Chondrocyte (in vitro differentiated cells): ENCODE measurements around the gene ZNF367. TPM values are rescaled to one million over a fixed set of nuclear protein-coding genes. Genes with fewer than 3 reads are reported as not detected.

ENCODE experiments used
- DNase-seq: peaks from one replicate; pipeline ENCODE4 v3.0.0; 2021; ENCODE audit warnings: mixed read lengths, low spot score
- H3K27ac Mint-ChIP-seq: one replicate; pipeline ENCODE4 v1.8.0; 2021; ENCODE audit warnings: mild to moderate bottlenecking, moderate library complexity, mixed read lengths; ENCODE audit not compliant: unreplicated experiment
- H3K27me3 Mint-ChIP-seq: 2 replicates; pipeline ENCODE4 v1.8.0; 2021; ENCODE audit warnings: low read depth, mixed read lengths
- H3K36me3 Mint-ChIP-seq: 2 replicates; pipeline ENCODE4 v1.8.0; 2021; ENCODE audit warnings: low read depth, mixed read lengths
- H3K4me1 Mint-ChIP-seq: 2 replicates; pipeline ENCODE4 v1.8.0; 2021; ENCODE audit warnings: low read depth, mild to moderate bottlenecking, mixed read lengths
- H3K4me3 Mint-ChIP-seq: one replicate; pipeline ENCODE4 v1.8.0; 2021; ENCODE audit warnings: mild to moderate bottlenecking, moderate library complexity, mixed read lengths; ENCODE audit not compliant: unreplicated experiment
- H3K9me3 Mint-ChIP-seq: 2 replicates; pipeline ENCODE4 v1.8.0; 2021; ENCODE audit warnings: low read depth, mixed read lengths
- long read RNA-seq: library from polyadenylated mRNA; stranded (forward); transcript quantifications from one replicate; pipeline ENCODE4 v2.0.0, GENCODE V29; 2021
- total RNA-seq: library from RNA; stranded (reverse); gene quantifications from 3 replicates; pipeline ENCODE4 v1.2.1, GENCODE V29; 2021
- TF ChIP-seq, protein P1 (sequence below): fragments of 200-600 bp; sonication (generic); IDR thresholded peaks from 2 replicates; pipeline ENCODE4 v1.5.0; 2021; ENCODE audit warnings: antibody characterized with exemption, mild to moderate bottlenecking, moderate library complexity

ZNF367 gene
- total RNA-seq = 1.5 to 7.9 TPM (median 1.7 TPM) in 3 replicates
- long read RNA-seq, transcript ZNF367-201 (5 exons, 3,646 nt) = major isoform, 8 of 8 reads
- long read RNA-seq, partial matches to known transcripts = 0 of 8 reads
- long read RNA-seq, other reads (novel, unspliced or antisense) = 0 of 8 reads

DNA sequence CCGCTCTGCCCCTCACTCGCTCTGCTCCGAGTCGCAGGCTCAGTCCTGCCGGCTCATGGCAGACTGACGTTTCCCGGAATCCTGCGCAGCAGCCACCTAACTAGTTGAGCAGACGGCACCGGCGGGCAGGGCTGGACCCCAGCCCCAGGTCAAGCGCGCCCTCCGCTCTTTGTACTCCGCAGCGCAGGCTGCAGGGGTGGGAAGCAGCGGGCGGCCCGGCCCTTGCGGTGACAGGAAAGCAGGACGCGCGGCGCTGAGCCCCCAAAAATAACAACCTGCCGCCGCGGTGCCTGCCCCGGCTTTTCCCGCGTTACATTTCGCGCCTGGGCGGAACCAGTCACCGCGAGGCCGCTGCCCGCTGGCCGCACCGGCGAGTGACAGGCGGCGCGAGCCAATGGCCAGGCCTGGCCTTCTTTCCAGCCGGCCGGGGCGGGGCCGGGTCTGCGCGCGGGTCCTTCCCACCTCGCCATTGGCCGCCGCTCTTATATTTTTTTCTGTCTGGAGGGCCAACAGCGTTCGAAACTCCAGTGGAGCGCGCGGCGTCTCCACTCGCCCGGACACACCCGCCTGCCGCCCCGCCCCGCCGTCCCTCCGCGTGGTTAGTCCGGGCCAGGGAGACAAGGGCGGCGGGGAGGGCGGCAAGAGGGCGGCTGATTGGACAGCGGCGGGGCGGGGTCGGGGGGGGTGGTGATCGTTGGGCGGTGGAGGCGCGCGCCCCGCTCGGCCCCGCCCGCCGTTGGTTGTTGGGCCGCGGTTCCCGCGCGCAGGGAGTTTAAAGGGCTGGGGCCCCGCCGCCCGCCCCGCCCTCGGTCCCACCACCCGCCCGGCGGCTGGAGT lies at the start of gene ZNF367:
ZNF367 (minus strand) TSS at position 288 of the 837 bp plus-strand sequence. CDS start 338 bp downstream, outside the sequence.
- Mint-ChIP-seq H3K4me1 (peaks cover 28% of the 10 kb centered on the region), H3K36me3 (no peaks in the 10 kb centered on the region), H3K27me3 (no peaks in the 10 kb centered on the region), H3K9me3 (no peaks in the 10 kb centered on the region), H3K4me3 (peak within 1 kb of the TSS; percentile 87), H3K27ac (peak within 1 kb of the TSS; percentile 96)
- TF ChIP-seq, protein P1, sequence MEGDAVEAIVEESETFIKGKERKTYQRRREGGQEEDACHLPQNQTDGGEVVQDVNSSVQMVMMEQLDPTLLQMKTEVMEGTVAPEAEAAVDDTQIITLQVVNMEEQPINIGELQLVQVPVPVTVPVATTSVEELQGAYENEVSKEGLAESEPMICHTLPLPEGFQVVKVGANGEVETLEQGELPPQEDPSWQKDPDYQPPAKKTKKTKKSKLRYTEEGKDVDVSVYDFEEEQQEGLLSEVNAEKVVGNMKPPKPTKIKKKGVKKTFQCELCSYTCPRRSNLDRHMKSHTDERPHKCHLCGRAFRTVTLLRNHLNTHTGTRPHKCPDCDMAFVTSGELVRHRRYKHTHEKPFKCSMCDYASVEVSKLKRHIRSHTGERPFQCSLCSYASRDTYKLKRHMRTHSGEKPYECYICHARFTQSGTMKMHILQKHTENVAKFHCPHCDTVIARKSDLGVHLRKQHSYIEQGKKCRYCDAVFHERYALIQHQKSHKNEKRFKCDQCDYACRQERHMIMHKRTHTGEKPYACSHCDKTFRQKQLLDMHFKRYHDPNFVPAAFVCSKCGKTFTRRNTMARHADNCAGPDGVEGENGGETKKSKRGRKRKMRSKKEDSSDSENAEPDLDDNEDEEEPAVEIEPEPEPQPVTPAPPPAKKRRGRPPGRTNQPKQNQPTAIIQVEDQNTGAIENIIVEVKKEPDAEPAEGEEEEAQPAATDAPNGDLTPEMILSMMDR = no peak
- peak; percentile 99 for DNase-seq

DNA sequence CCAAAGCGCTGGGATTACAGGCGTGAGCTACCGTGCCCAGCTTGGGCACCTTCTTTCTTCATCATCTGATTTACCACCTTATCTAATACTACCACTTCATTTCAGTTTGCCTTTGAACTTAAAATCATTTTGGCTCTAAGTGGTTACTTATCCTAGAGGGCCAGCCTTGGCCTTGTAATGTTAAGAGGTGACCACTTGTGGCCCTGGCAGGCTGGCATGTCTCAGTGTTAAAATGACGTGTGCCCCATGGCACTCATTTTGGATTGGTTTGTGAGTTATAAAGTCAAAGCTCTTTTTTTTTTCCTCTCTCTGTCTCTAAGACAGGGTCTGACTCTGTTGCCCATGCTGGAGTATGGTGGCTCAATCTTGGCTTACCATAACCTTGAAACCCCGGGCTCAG lies 49.6 kb upstream of the ZNF367 start:
- no peak for DNase-seq
- H3K9me3 Mint-ChIP-seq = no peaks in the 10 kb centered on the region
- H3K27ac Mint-ChIP-seq = no peak overlapping the region
- H3K27me3 Mint-ChIP-seq = no peaks in the 10 kb centered on the region
- peaks cover 7% of the 10 kb centered on the region for H3K4me1 Mint-ChIP-seq
- TF ChIP-seq, protein P1 = no peak
- H3K36me3 Mint-ChIP-seq = peaks cover 27% of the 10 kb centered on the region
- H3K4me3 Mint-ChIP-seq = no peak overlapping the region

DNA sequence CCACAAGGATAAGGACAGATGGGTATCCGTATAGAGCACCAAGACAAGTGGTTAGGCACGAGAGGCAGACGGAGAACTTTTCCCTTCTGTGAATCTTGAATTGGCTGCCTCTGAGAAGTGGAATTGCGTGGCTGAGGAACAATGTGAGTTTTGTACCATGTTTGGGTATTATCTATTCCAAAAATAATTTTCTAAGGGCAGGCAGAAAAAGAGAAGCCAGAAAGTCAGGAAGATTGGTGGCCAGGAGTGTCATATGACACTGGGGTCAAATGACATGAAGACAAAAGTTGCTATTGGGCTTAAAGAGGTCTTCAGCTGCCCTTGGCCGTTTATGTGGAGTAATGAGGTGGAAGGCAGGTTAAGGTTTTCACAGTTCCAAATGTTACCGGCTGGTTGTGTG lies 46.3 kb upstream of the ZNF367 start:
- Mint-ChIP-seq H3K27ac (no peak overlapping the region), H3K4me1 (peaks cover 7% of the 10 kb centered on the region), H3K27me3 (no peaks in the 10 kb centered on the region), H3K4me3 (no peak overlapping the region), H3K36me3 (peaks cover 27% of the 10 kb centered on the region), H3K9me3 (no peaks in the 10 kb centered on the region)
- TF ChIP-seq, protein P1 = no peak
- DNase-seq = no peak

DNA sequence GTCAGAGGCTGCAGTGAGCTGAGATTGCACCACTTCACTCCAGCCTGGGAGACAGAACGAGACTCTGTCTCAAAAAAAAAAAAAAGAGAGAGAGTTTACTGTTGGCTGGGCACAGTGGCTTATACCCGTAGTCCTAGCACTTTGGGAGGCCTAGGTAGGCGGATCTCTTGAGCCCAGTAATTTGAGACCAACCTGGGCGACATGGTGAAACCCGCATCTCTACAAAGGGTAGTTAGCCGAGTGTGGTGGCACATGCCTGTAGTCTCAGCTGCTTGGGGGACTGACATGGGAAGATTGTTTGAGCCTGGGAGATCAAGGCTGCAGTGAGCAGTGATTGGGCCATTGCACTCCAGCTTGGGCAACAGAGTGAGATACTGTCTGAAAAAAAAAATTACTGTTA lies 44.4 kb upstream of the ZNF367 start:
- no peaks in the 10 kb centered on the region for H3K9me3 Mint-ChIP-seq
- DNase-seq = no peak
- H3K4me1 Mint-ChIP-seq = peaks cover 7% of the 10 kb centered on the region
- TF ChIP-seq, protein P1 = no peak
- H3K36me3 Mint-ChIP-seq = peaks cover 25% of the 10 kb centered on the region
- H3K4me3 Mint-ChIP-seq = no peak overlapping the region
- H3K27ac Mint-ChIP-seq = no peak overlapping the region
- H3K27me3 Mint-ChIP-seq = no peaks in the 10 kb centered on the region

DNA sequence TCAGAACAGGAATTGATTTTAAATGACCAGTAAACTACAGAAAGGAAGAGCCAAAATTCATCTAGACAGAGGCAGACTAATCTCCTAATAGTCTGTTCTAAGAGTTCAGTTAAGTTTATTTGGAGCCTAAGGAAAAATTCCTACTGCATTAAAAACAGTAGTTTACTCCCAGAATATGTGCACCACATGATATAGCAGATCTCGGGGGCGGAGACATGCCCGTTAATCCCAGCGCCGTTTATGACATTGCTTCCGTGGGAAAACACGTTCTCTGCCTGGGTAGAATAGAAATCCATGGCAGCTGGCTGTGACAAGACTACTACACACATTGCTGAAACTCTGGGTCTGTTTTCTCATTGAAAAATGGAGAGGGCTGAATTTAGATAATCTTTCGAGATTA lies 43.2 kb upstream of the ZNF367 start:
- peaks cover 22% of the 10 kb centered on the region for H3K36me3 Mint-ChIP-seq
- TF ChIP-seq, protein P1 = no peak
- DNase-seq = no peak
- H3K4me3 Mint-ChIP-seq = no peak overlapping the region
- H3K4me1 Mint-ChIP-seq = peaks cover 16% of the 10 kb centered on the region
- H3K9me3 Mint-ChIP-seq = no peaks in the 10 kb centered on the region
- no peaks in the 10 kb centered on the region for H3K27me3 Mint-ChIP-seq
- no peak overlapping the region for H3K27ac Mint-ChIP-seq
